ENCODE measurements around the gene NIN. TPM values are rescaled to one million over a fixed set of nuclear protein-coding genes. Genes with fewer than 3 reads are reported as not detected.

The NIN gene
- total RNA-seq, 4 donors from 2014 or later = 30.2 to 43.1 (median 38.6) TPM

- 0% methylated on average over 6 of the region's 93 CpGs; no CpG with 5 or more reads in 1 of the 2 donors for WGBS, 2 donors (ENCODE audit: low coverage in 1 of 2)
- TF ChIP-seq POLR2AphosphoS5 (IDR thresholded peaks at IDR 0.05) = no peak
- TF ChIP-seq POLR2A (IDR thresholded peaks at IDR 0.05) = no peak
- no peak for TF ChIP-seq CTCF (IDR thresholded peaks at IDR 0.05)
- TF ChIP-seq EP300 (IDR thresholded peaks at IDR 0.05) = no peak
Measured at GRCh38 chr14:50830044-50830931, 674 bp downstream of the NIN start.

DNA sequence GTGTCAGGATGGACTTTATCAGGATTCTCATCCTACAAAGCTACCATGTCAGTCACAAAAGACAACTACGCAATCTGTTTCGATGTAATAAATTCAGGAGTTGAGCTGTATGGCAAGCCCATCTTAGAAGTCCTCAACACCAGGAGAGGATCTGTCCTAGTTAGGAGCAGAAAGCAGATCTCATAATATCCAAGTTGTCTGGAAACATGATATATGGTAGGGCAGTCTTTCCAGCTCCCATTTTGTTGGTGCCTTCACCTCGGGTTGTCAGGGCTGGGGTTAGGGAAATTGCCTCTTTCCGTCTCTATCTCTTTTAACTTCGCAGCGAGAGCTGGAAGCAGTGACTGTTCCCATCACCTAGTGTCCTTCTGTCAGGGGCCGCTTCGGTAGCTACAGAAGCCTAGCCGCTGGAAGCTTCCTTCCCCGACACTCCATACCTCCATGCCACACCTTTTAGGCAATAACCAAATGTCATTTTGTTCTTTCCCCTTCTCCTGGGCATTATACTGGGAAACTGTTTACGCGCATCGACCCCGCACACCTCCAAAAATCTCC is 1.4 kb downstream of the NIN start:
- no peak for TF ChIP-seq POLR2A (IDR thresholded peaks at IDR 0.05)
- no peak for ATAC-seq

More at GRCh38 chr14:50830044-50830931, 674 bp downstream of the NIN start:
- H3K27me3 ChIP-seq = no peaks in the 10 kb centered on the region
- peak overlapping the region; percentile 77 to 98 for H3K4me3 ChIP-seq
- H3K4me1 ChIP-seq = peaks cover 0 to 41% (median 7%) of the 10 kb centered on the region in 3 donors
- peak; percentile 58 for ATAC-seq
- peak overlapping the region; percentile 65 to 96 (median 94) for H3K27ac ChIP-seq
- no peaks in the 10 kb centered on the region for H3K36me3 ChIP-seq
- no peaks in the 10 kb centered on the region for H3K9me3 ChIP-seq

DNA sequence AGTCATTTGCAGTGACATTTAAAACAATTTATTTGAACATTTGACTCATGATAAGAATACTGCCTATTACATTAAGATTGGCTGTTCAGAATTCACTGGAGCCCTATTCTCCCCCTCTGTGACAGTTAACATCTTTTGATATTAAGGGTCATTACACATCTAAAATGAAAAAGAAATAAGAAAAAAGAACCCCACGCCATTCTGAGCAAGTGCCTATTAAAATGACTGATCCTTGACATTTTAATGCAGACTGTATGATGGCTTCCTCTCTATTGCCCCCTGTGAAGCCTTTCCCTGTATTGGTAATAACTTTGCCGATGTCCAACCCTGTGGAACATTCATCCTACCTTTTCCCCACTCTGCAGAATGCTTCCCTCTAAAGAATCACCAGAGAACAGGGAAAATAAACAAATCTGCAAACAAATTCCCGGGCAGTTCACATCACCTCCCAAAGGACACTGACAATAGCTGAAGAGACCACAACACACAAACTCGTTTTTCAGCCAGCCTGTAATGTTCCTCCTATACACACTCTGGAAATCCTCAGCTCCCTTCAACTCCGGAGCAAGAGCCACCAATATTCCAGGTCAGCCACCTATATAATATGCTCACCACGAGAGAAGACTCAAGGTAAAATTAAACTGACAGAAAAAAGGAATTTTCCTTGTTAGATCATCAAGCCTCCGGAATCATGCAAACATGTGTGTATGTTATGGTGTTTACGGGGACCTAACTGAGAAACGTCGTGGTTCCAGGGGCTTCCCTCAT is 2.1 kb downstream of the NIN start:
- no peaks in the 10 kb centered on the region for H3K36me3 ChIP-seq
- H3K9me3 ChIP-seq = no peaks in the 10 kb centered on the region
- WGBS, 2 donors (ENCODE audit: low coverage in 1 of 2) = 53 to 70% methylated on average over 8 to 10 of the region's 10 CpGs
- ATAC-seq = no peak
- TF ChIP-seq POLR2A (IDR thresholded peaks at IDR 0.05) (no peak), POLR2AphosphoS5 (IDR thresholded peaks at IDR 0.05) (no peak), EP300 (IDR thresholded peaks at IDR 0.05) (no peak), CTCF (IDR thresholded peaks at IDR 0.05) (no peak)
- peaks cover 0 to 51% (median 7%) of the 10 kb centered on the region in 3 donors for H3K4me1 ChIP-seq
- peak overlapping the region in 2 of 4 donors; percentile 94 to 95 for H3K27ac ChIP-seq
- peak overlapping the region in 1 of 2 donors; percentile 98 for H3K4me3 ChIP-seq
- H3K27me3 ChIP-seq = no peaks in the 10 kb centered on the region

More for the DNA sequence above, 1.4 kb downstream of the NIN start:
- Histone ChIP-seq H3K27ac (peak overlapping the region in 3 of 4 donors; percentile 94 to 96 (median 95)), H3K4me1 (peaks cover 0 to 44% (median 7%) of the 10 kb centered on the region in 3 donors), H3K4me3 (peak overlapping the region; percentile 77 to 98), H3K9me3 (no peaks in the 10 kb centered on the region), H3K36me3 (no peaks in the 10 kb centered on the region), H3K27me3 (no peaks in the 10 kb centered on the region)
- WGBS, 2 donors (ENCODE audit: low coverage in 1 of 2) = 10 to 14% methylated on average over 8 to 14 of the region's 14 CpGs

DNA sequence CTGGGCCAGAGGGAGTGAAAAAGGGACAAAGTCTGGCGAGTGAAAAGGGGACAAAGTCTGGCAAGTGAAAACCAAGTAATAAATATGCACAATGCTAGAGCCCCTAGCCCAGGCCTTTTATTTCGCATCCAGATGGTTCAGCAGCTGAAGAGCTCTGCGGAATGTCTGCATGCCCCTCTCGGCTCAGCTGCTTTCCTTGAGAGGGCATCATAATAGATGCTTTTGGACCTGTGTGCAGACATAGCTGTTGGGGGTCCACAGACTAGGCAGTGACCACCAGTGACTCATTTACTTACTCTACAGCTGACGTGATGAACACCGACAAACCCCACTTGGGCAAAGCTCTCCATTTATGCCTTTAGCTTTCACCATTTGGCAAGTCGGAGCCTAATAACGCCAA is 4.3 kb downstream of the NIN start:
- Histone ChIP-seq H3K4me1 (peaks cover 0 to 67% (median 15%) of the 10 kb centered on the region in 3 donors), H3K36me3 (no peaks in the 10 kb centered on the region), H3K4me3 (no peak overlapping the region), H3K27ac (no peak overlapping the region), H3K9me3 (no peaks in the 10 kb centered on the region), H3K27me3 (no peaks in the 10 kb centered on the region)
- TF ChIP-seq POLR2A (IDR thresholded peaks at IDR 0.05) = no peak
- TF ChIP-seq CTCF (IDR thresholded peaks at IDR 0.05) = no peak
- TF ChIP-seq POLR2AphosphoS5 (IDR thresholded peaks at IDR 0.05) = no peak
- no peak for TF ChIP-seq EP300 (IDR thresholded peaks at IDR 0.05)
- no peak for ATAC-seq
- 84 to 92% methylated on average over 7 of the region's 8 CpGs for WGBS, 2 donors (ENCODE audit: low coverage in 1 of 2)

DNA sequence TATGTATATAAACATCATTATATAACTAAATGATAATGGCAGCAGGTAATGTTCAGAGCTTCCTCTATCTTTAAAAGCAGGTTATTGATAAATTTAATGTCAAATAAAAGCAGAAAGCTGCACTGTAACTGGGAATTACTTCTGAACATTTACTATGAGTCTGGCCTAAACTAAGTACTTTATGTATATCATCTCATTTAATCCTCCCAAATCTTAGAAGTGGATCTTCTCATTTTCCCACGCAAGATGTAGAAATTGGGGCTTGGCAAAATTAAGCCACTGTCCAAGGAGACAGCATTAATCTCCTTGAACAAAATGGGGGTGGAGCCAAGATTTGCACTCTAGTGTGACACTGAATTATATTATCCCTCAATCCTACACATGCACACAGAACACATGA is 5.7 kb downstream of the NIN start:
- 92 to 100% methylated on average over 1 of the region's 1 CpG for WGBS, 2 donors (ENCODE audit: low coverage in 1 of 2)
- H3K27ac ChIP-seq = no peak overlapping the region
- no peak for TF ChIP-seq EP300 (IDR thresholded peaks at IDR 0.05)
- no peak for TF ChIP-seq POLR2A (IDR thresholded peaks at IDR 0.05)
- TF ChIP-seq POLR2AphosphoS5 (IDR thresholded peaks at IDR 0.05) = no peak
- no peak for TF ChIP-seq CTCF (IDR thresholded peaks at IDR 0.05)
- H3K36me3 ChIP-seq = no peaks in the 10 kb centered on the region
- no peak overlapping the region for H3K4me3 ChIP-seq
- H3K9me3 ChIP-seq = no peaks in the 10 kb centered on the region
- no peak for ATAC-seq
- no peaks in the 10 kb centered on the region for H3K27me3 ChIP-seq
- H3K4me1 ChIP-seq = peaks cover 0 to 65% (median 15%) of the 10 kb centered on the region in 3 donors
